ENCODE measurements around the gene ZP3. TPM values are rescaled to one million over a fixed set of nuclear protein-coding genes. Genes with fewer than 3 reads are reported as not detected.
"Not testable (repeated sequence)": the region's sequence is repeated elsewhere in the genome, so short reads cannot be mapped to it uniquely, and the experiment has no call there.

Gene ZP3
- total and polyA plus RNA-seq, 2 of the 8 experiments (the other 6 are each of a cell fraction or from before 2014, with no cell fraction given): 1.5 to 2.4 TPM

- FAIRE-seq; H2BK12ac ChIP-seq (ENCODE audit: low read depth, low read length): not testable (repeated sequence)
Measured at GRCh38 chr7:76425558-76425957, 808 bp downstream of the ZP3 start.

More at GRCh38 chr7:76425558-76425957, 808 bp downstream of the ZP3 start:
- peak overlapping the region; percentile 92; the same call in 1 of the 2 replicates for H2BK15ac ChIP-seq (ENCODE audit: low read length)
- H3K23me2 ChIP-seq (ENCODE audit: low read depth, low read length); H3K23ac ChIP-seq (ENCODE audit: insufficient read length); H3K9me3 ChIP-seq (ENCODE audit: insufficient read depth in 2 of 2, low read depth in 1 of 2, low read length in 1 of 2); H3K79me2 ChIP-seq (ENCODE audit: control insufficient read depth in 1 of 2, insufficient read depth in 2 of 2, low read length in 2 of 2); H3K27me3 ChIP-seq (replicated peaks in 1 of 4; ENCODE audit: control insufficient read depth in 3 of 4, extremely low read depth in 1 of 4, insufficient read depth in 3 of 4, low read length in 3 of 4); H3K18ac ChIP-seq (ENCODE audit: extremely low read depth, low read length); H3K4me3 ChIP-seq (ENCODE audit: extremely low read depth in 1 of 4, insufficient read depth in 2 of 4, low read depth in 3 of 4, low read length in 4 of 4); H3K14ac ChIP-seq (ENCODE audit: insufficient read length); H4K5ac ChIP-seq (ENCODE audit: insufficient read length, low read depth, low read length); H2AFZ ChIP-seq (ENCODE audit: low read length); H3K4me1 ChIP-seq (replicated peaks in 1 of 4; ENCODE audit: control insufficient read depth in 3 of 4, insufficient read depth in 4 of 4, low read length in 3 of 4); H3K9ac ChIP-seq (replicated peaks in 1 of 4; ENCODE audit: extremely low read depth in 1 of 4, low read depth in 3 of 4, low read length in 3 of 4); H3K27ac ChIP-seq (ENCODE audit: low read depth, low read length); H2BK20ac ChIP-seq (ENCODE audit: low read length); H2AK5ac ChIP-seq (ENCODE audit: low read depth, low read length); H3K56ac ChIP-seq (replicated peaks; ENCODE audit: insufficient read length, low read depth, low read length); H2BK5ac ChIP-seq (ENCODE audit: low read depth, low read length); H3K4me2 ChIP-seq (ENCODE audit: insufficient read depth in 1 of 2, low read depth in 2 of 2, low read length in 2 of 2); H3K79me1 ChIP-seq (ENCODE audit: low read depth, low read length); H4K8ac ChIP-seq (ENCODE audit: extremely low read depth, insufficient read depth, low read length); DNase-seq (ENCODE audit: low read depth in 1 of 2, low spot score in 2 of 2); POLR2A ChIA-PET (ENCODE audit: partially characterized antibody); H3K4ac ChIP-seq (replicated peaks; ENCODE audit: insufficient read length, low read depth, low read length); H3K36me3 ChIP-seq (ENCODE audit: control insufficient read depth in 2 of 4, insufficient read depth in 4 of 4, low read length in 3 of 4); H2BK120ac ChIP-seq (replicated peaks; ENCODE audit: low read depth, low read length); H4K20me1 ChIP-seq (replicated peaks in 1 of 2; ENCODE audit: control insufficient read depth in 1 of 2, insufficient read depth in 2 of 2, low read length in 2 of 2): not testable (repeated sequence)
- H4K91ac ChIP-seq (replicated peaks; ENCODE audit: insufficient read length, low read length): peak overlapping the region; percentile 65
- 83% methylated on average over 4 of the region's 4 CpGs; no CpG with 5 or more reads in 1 of the 2 experiments for WGBS, 2 experiments (ENCODE audit: extremely low coverage in 1 of 2, insufficient coverage in 1 of 2, insufficient read length in 1 of 2, insufficient replicate concordance in 2 of 2, low coverage in 1 of 2, low lambda C conversion rate in 2 of 2, missing lambda C conversion rate in 1 of 2)
- CTCF ChIA-PET (ENCODE audit: partially characterized antibody): interaction anchor here (0.6 kb wide), 1 partner anchor 66 kb away, joined by 3 read pairs; no protein-coding TSS in a partner anchor
